Parathyroid adenoma (tissue), 2 donors: ENCODE measurements around the gene MYEF2.

Source experiments
- H2AFZ ChIP-seq: fragments of 300-600 bp; sonication (generic); one replicate; pipeline ENCODE4 v1.7.0; 2017; ENCODE audit warnings: antibody characterized with exemption, mild to moderate bottlenecking
- H3K27ac ChIP-seq: fragments of 300-600 bp; sonication (generic); one replicate; pipeline ENCODE4 v1.7.0; 2017
- H3K27me3 ChIP-seq: fragments of 300-600 bp; sonication (generic); one replicate; pipeline ENCODE4 v1.7.0; 2017; ENCODE audit warnings: low read length; ENCODE audit not compliant: control insufficient read depth, insufficient read depth
- H3K36me3 ChIP-seq: fragments of 300-600 bp; sonication (generic); one replicate; pipeline ENCODE4 v1.7.0; 2017; ENCODE audit warnings: low read length; ENCODE audit not compliant: control insufficient read depth, insufficient read depth
- H3K4me1 ChIP-seq: fragments of 300-600 bp; sonication (generic); one replicate; pipeline ENCODE4 v1.7.0; 2017; ENCODE audit warnings: control low read depth
- H3K4me2 ChIP-seq: fragments of 300-600 bp; sonication (generic); one replicate; pipeline ENCODE4 v1.7.0; 2017; ENCODE audit warnings: low read length
- H3K4me3 ChIP-seq: fragments of 300-600 bp; sonication (generic); one replicate; pipeline ENCODE4 v1.7.0; 2017; ENCODE audit warnings: low read depth, low read length
- H3K79me2 ChIP-seq: fragments of 300-600 bp; sonication (generic); one replicate; pipeline ENCODE4 v1.7.0; 2017; ENCODE audit warnings: control low read depth
- H3K9ac ChIP-seq: fragments of 300-600 bp; sonication (generic); one replicate; pipeline ENCODE4 v1.7.0; 2017; ENCODE audit warnings: mild to moderate bottlenecking
- H3K9me3 ChIP-seq: fragments of 300-600 bp; sonication (generic); one replicate; pipeline ENCODE4 v1.7.0; 2017; ENCODE audit warnings: low read length; ENCODE audit not compliant: control insufficient read depth
- TF ChIP-seq, protein P1 (sequence below): fragments of 300-600 bp; sonication (generic); IDR thresholded peaks from one replicate; pipeline ENCODE4 v1.7.0; 2017; ENCODE audit warnings: antibody characterized with exemption, mild to moderate bottlenecking
- donor health status: primary hyperparathyroidism.

Gene MYEF2

DNA sequence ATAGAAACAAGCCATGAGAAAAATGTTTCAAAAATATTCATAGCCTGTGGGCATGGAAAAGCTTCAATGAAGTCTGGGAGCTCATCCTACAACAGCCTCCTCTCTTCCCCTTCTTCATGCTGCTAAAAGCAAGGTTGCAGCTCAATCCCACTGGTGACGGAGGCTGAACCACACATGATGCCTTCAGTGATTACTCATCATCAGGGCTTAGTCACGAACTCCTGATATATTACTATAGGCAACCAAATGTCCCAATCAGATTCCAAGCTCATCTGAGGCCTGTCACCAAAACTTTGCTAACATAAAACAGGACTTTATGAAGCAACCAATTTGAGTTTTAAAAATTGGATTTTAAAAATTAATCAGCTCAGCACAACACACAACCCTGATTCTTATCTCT, 81.3 kb downstream of the MYEF2 start:
- H2AFZ ChIP-seq: no peak overlapping the region
- H3K4me2 ChIP-seq: no peak overlapping the region
- H3K9ac ChIP-seq: no peak overlapping the region
- no peaks in the 10 kb centered on the region for H3K4me1 ChIP-seq
- H3K27ac ChIP-seq: no peak overlapping the region
- H3K9me3 ChIP-seq: no peaks in the 10 kb centered on the region
- no peaks in the 10 kb centered on the region for H3K27me3 ChIP-seq
- TF ChIP-seq, protein P1, sequence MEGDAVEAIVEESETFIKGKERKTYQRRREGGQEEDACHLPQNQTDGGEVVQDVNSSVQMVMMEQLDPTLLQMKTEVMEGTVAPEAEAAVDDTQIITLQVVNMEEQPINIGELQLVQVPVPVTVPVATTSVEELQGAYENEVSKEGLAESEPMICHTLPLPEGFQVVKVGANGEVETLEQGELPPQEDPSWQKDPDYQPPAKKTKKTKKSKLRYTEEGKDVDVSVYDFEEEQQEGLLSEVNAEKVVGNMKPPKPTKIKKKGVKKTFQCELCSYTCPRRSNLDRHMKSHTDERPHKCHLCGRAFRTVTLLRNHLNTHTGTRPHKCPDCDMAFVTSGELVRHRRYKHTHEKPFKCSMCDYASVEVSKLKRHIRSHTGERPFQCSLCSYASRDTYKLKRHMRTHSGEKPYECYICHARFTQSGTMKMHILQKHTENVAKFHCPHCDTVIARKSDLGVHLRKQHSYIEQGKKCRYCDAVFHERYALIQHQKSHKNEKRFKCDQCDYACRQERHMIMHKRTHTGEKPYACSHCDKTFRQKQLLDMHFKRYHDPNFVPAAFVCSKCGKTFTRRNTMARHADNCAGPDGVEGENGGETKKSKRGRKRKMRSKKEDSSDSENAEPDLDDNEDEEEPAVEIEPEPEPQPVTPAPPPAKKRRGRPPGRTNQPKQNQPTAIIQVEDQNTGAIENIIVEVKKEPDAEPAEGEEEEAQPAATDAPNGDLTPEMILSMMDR: no peak
- no peak overlapping the region for H3K4me3 ChIP-seq
- no peaks in the 10 kb centered on the region for H3K36me3 ChIP-seq
- H3K79me2 ChIP-seq: no peaks in the 10 kb centered on the region

- TF ChIP-seq, protein P1: no peak
- Histone ChIP-seq H3K4me1 (no peaks in the 10 kb centered on the region), H3K4me3 (no peak overlapping the region), H3K27ac (no peak overlapping the region), H3K27me3 (no peaks in the 10 kb centered on the region), H3K36me3 (no peaks in the 10 kb centered on the region), H2AFZ (no peak overlapping the region), H3K79me2 (no peaks in the 10 kb centered on the region), H3K4me2 (no peak overlapping the region), H3K9me3 (no peaks in the 10 kb centered on the region), H3K9ac (no peak overlapping the region)
Observed at GRCh38 chr15:48096355-48096786, 81.7 kb downstream of the MYEF2 start.

DNA sequence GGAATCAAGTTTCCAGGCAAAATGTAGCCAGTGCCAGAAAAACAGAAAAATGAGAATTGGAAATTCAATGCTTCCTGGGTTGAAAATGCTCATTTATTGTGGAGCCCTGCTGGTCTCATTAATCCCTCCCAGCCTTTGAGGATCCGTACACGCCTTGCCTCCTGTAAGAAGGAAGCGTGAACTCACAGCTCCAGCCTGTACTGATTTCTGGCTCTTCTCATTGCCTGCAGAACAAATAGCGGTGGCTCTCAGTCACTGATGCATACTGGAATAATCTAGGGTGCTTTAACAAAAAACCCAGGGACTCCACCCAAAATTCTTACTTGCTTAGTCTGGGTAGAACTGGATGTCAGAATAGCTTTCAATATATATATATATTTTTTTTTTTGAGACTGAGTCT, 86.6 kb downstream of the MYEF2 start:
- Histone ChIP-seq H3K9me3 (no peaks in the 10 kb centered on the region), H2AFZ (no peak overlapping the region), H3K79me2 (no peaks in the 10 kb centered on the region), H3K27me3 (no peaks in the 10 kb centered on the region), H3K4me3 (no peak overlapping the region), H3K4me1 (no peaks in the 10 kb centered on the region), H3K4me2 (no peak overlapping the region), H3K9ac (no peak overlapping the region), H3K36me3 (no peaks in the 10 kb centered on the region), H3K27ac (no peak overlapping the region)
- TF ChIP-seq, protein P1: no peak

- Histone ChIP-seq H3K9me3 (no peaks in the 10 kb centered on the region), H3K36me3 (no peaks in the 10 kb centered on the region), H3K79me2 (no peaks in the 10 kb centered on the region), H3K4me2 (no peak overlapping the region), H3K27me3 (no peaks in the 10 kb centered on the region), H2AFZ (no peak overlapping the region), H3K4me3 (no peak overlapping the region), H3K9ac (no peak overlapping the region), H3K4me1 (no peaks in the 10 kb centered on the region), H3K27ac (no peak overlapping the region)
- TF ChIP-seq, protein P1: no peak
Observed at GRCh38 chr15:48090666-48091065, 87.4 kb downstream of the MYEF2 start.

- Histone ChIP-seq H3K4me1 (no peaks in the 10 kb centered on the region), H3K9ac (no peak overlapping the region), H3K9me3 (no peaks in the 10 kb centered on the region), H3K27me3 (no peaks in the 10 kb centered on the region), H3K4me2 (no peak overlapping the region), H3K79me2 (no peaks in the 10 kb centered on the region), H3K36me3 (no peaks in the 10 kb centered on the region), H2AFZ (no peak overlapping the region), H3K27ac (no peak overlapping the region), H3K4me3 (no peak overlapping the region)
- TF ChIP-seq, protein P1: no peak
Observed at GRCh38 chr15:48090115-48090514, 88.0 kb downstream of the MYEF2 start.
